ENCODE data around the gene PCDHA1.

The PCDHA1 gene

GRCh38 chr5:140881889-140882590 is 96.1 kb downstream of the PCDHA1 start, which contains the start of gene PCDHA13:
Gene PCDHA13, plus strand, starts transcription at chr5:140882124. Its CDS starts 145 bp downstream, at chr5:140882269.
- TF ChIP-seq PPARA (CRISPR knock-in tag; IDR thresholded peaks at IDR 0.05; ENCODE audit: borderline replicate concordance) (no peak), TSHZ2 (CRISPR knock-in tag; IDR thresholded peaks at IDR 0.05) (no peak), RARB (CRISPR knock-in tag; IDR thresholded peaks at IDR 0.05) (no peak), BACH2 (CRISPR knock-in tag; IDR thresholded peaks at IDR 0.05; ENCODE audit: borderline replicate concordance) (no peak), ISL1 (CRISPR knock-in tag; IDR thresholded peaks at IDR 0.05) (no peak)
- ATAC-seq, result no peak

- ATAC-seq, result no peak
- no peak for TF ChIP-seq CSRNP3 (CRISPR knock-in tag; IDR thresholded peaks at IDR 0.05)
- no peak for TF ChIP-seq ZNF70 (CRISPR knock-in tag; IDR thresholded peaks at IDR 0.05)
- TF ChIP-seq BACH2 (CRISPR knock-in tag; IDR thresholded peaks at IDR 0.05; ENCODE audit: borderline replicate concordance), result no peak
- TF ChIP-seq ZFP30 (CRISPR knock-in tag; IDR thresholded peaks at IDR 0.05), result no peak
- no peak for TF ChIP-seq RARB (CRISPR knock-in tag; IDR thresholded peaks at IDR 0.05)
- TF ChIP-seq ZFP3 (CRISPR knock-in tag; IDR thresholded peaks at IDR 0.05), result no peak
- TF ChIP-seq PPARA (CRISPR knock-in tag; IDR thresholded peaks at IDR 0.05; ENCODE audit: borderline replicate concordance), result no peak
- TF ChIP-seq ARNTL (CRISPR knock-in tag; IDR thresholded peaks at IDR 0.05; ENCODE audit: borderline replicate concordance, low read depth), result no peak
- no peak for TF ChIP-seq ZC3H10 (CRISPR knock-in tag; IDR thresholded peaks at IDR 0.05)
- no peak for TF ChIP-seq GLIS3 (CRISPR knock-in tag; IDR thresholded peaks at IDR 0.05)
- no peak for TF ChIP-seq POU6F1 (CRISPR knock-in tag; IDR thresholded peaks at IDR 0.05; ENCODE audit: borderline replicate concordance, low read depth)
- no peak for TF ChIP-seq ZNF8 (CRISPR knock-in tag; IDR thresholded peaks at IDR 0.05)
- no peak for TF ChIP-seq CREB5 (CRISPR knock-in tag; IDR thresholded peaks at IDR 0.05; ENCODE audit: low read depth)
- no peak for TF ChIP-seq SNAI2 (CRISPR knock-in tag; IDR thresholded peaks at IDR 0.05)
- TF ChIP-seq TOX (CRISPR knock-in tag; IDR thresholded peaks at IDR 0.05; ENCODE audit: borderline replicate concordance), result no peak
- TF ChIP-seq ZNF565 (CRISPR knock-in tag; conservative IDR thresholded peaks at IDR 0.05; ENCODE audit: low read depth), result no peak
- no peak for TF ChIP-seq TCF4 (CRISPR knock-in tag; IDR thresholded peaks at IDR 0.05; ENCODE audit: borderline replicate concordance)
- no peak for TF ChIP-seq CSDC2 (CRISPR knock-in tag; IDR thresholded peaks at IDR 0.05)
Observed at GRCh38 chr5:140882591-140882899, 96.6 kb downstream of the PCDHA1 start.

- no peak for ATAC-seq
Observed at GRCh38 chr5:140883373-140883772, 97.4 kb downstream of the PCDHA1 start.

More at GRCh38 chr5:140883373-140883772, 97.4 kb downstream of the PCDHA1 start:
- no peak for TF ChIP-seq OSR1 (CRISPR knock-in tag; IDR thresholded peaks at IDR 0.05)
- TF ChIP-seq ZNF8 (CRISPR knock-in tag; IDR thresholded peaks at IDR 0.05), result no peak
- TF ChIP-seq TSHZ2 (CRISPR knock-in tag; IDR thresholded peaks at IDR 0.05), result no peak

Measured in SK-N-SH treated with all-trans-retinoic acid at 6 μM for 48 hours (cell line).